GM23248 (cell line): ENCODE measurements around the gene ZBTB43. TPM values are rescaled to one million over a fixed set of nuclear protein-coding genes. Genes with fewer than 3 reads are reported as not detected.

ENCODE experiments used
- DNase-seq: peaks from one replicate; pipeline ENCODE4 v3.0.0-alpha.2; 2015
- H2AFZ ChIP-seq: fragments of 200-600 bp; sonication (generic); 2 replicates; pipeline ENCODE4 v1.6.1; 2016; ENCODE audit warnings: antibody characterized with exemption
- H3F3A ChIP-seq: fragments of 200-600 bp; sonication (generic); 2 replicates; pipeline ENCODE4 v1.6.1; 2016; ENCODE audit warnings: mild to moderate bottlenecking, antibody characterized with exemption, mixed run types; ENCODE audit not compliant: insufficient read depth
- H3K27ac ChIP-seq: fragments of 200-600 bp; sonication (generic); 2 replicates; pipeline ENCODE4 v1.5.1; 2016; ENCODE audit warnings: mild to moderate bottlenecking
- H3K27me3 ChIP-seq: fragments of 200-600 bp; sonication (generic); replicated peaks from 2 replicates; pipeline ENCODE4 v1.6.1; 2016; ENCODE audit warnings: mild to moderate bottlenecking; ENCODE audit not compliant: insufficient read depth
- H3K36me3 ChIP-seq: fragments of 200-600 bp; sonication (generic); 2 replicates; pipeline ENCODE4 v1.6.1; 2016; ENCODE audit warnings: low read depth, mild to moderate bottlenecking
- H3K4me1 ChIP-seq: fragments of 200-600 bp; sonication (generic); 2 replicates; pipeline ENCODE4 v1.6.1; 2016; ENCODE audit warnings: mild to moderate bottlenecking; ENCODE audit not compliant: insufficient read depth
- H3K4me2 ChIP-seq: fragments of 200-600 bp; sonication (generic); one replicate; pipeline ENCODE4 v1.6.1; 2016; ENCODE audit warnings: mild to moderate bottlenecking; ENCODE audit not compliant: unreplicated experiment
- H3K4me3 ChIP-seq: fragments of 200-600 bp; sonication (generic); 2 replicates; pipeline ENCODE4 v1.5.1; 2016; ENCODE audit warnings: mild to moderate bottlenecking
- H3K79me2 ChIP-seq: fragments of 200-600 bp; sonication (generic); 2 replicates; pipeline ENCODE4 v1.6.1; 2016; ENCODE audit warnings: mild to moderate bottlenecking; ENCODE audit not compliant: insufficient read depth
- H3K9ac ChIP-seq: fragments of 200-600 bp; sonication (generic); 2 replicates; pipeline ENCODE4 v1.6.1; 2016; ENCODE audit warnings: mild to moderate bottlenecking
- H3K9me2 ChIP-seq: fragments of 200-600 bp; sonication (generic); 2 replicates; pipeline ENCODE4 v1.6.1; 2016; ENCODE audit warnings: mixed run types, mild to moderate bottlenecking, moderate library complexity; ENCODE audit not compliant: insufficient read depth
- H3K9me3 ChIP-seq: fragments of 200-600 bp; sonication (generic); one replicate; pipeline ENCODE4 v1.6.1; 2017; ENCODE audit warnings: low read depth
- H4K20me1 ChIP-seq: fragments of 200-600 bp; sonication (generic); 2 replicates; pipeline ENCODE4 v1.6.0; 2016; ENCODE audit not compliant: insufficient read depth
- EZH2 ChIP-seq: fragments of 200-600 bp; sonication (generic); IDR thresholded peaks from 2 replicates; pipeline ENCODE4 v1.6.1; 2018; ENCODE audit warnings: antibody characterized with exemption, mild to moderate bottlenecking; ENCODE audit not compliant: insufficient read depth, poor library complexity, severe bottlenecking
- EZH2phosphoT487 ChIP-seq: fragments of 200-600 bp; sonication (generic); IDR thresholded peaks from 2 replicates; pipeline ENCODE4 v1.6.1; 2018; ENCODE audit warnings: antibody characterized with exemption, moderate library complexity, mild to moderate bottlenecking, low read depth; ENCODE audit not compliant: insufficient read depth
- WGBS, 2 experiments: methylation state at CpG; one replicate each; pipeline ENCODE4 v1.1.6; 2015 to 2017; ENCODE audit warnings: low lambda C conversion rate in 2 of 2, low coverage in 1 of 2; ENCODE audit errors: missing lambda C conversion rate in 2 of 2; 5-methylcytosine and 5-hydroxymethylcytosine counted together
- in situ Hi-C: fragments of 300-500 bp; cut with MboI; formaldehyde crosslinking; loops from 2 replicates; pipeline ENCODE4 v1.15.0; 2020
- polyA plus RNA-seq: library from polyadenylated mRNA; unstranded; fragments of >200 nt; fragmentation: Nextera tagmentation; extraction: Ambion mirVana; gene quantifications from 2 replicates; pipeline ENCODE4 v1.2.1, GENCODE V29; 2016
- total RNA-seq: library from RNA; depleted of rRNA; stranded (reverse); fragments of >200 nt; shearing (Covaris generic); gene quantifications from 2 replicates; pipeline ENCODE4 v1.2.3, GENCODE V29; 2014

Gene ZBTB43
- total and polyA plus RNA-seq, 2 experiments from 2014 or later: 8.5 to 12.3 TPM

DNA sequence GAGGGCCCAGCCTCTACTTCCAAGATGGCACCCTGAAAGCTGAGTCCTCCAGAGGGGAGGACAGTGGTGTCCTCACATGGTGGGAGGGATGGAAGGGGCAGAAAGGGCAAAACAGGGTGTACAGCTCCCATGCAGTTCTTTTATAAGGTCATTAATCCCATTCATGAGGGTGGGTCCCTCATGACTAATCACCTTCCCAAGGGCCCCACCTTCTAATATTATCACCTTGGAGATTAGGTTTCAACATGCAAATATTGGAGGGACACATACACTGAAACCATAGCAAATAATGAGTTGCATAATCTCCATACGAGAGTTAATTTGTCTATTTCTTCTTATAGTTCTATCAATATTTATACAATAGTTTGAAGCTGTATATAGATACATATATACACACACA lies 5.8 kb upstream of the ZBTB43 start:
- H4K20me1 ChIP-seq: no peaks in the 10 kb centered on the region
- H3K4me2 ChIP-seq: no peak overlapping the region
- no peak for DNase-seq
- H3K4me1 ChIP-seq: no peaks in the 10 kb centered on the region
- H3F3A ChIP-seq: no peaks in the 10 kb centered on the region
- no peaks in the 10 kb centered on the region for H3K9me3 ChIP-seq
- no peaks in the 10 kb centered on the region for H3K9me2 ChIP-seq
- no peak overlapping the region for H3K4me3 ChIP-seq
- no peaks in the 10 kb centered on the region for H3K79me2 ChIP-seq
- H3K9ac ChIP-seq: no peak overlapping the region
- no peaks in the 10 kb centered on the region for H3K27me3 ChIP-seq
- H3K27ac ChIP-seq: no peak overlapping the region
- H2AFZ ChIP-seq: no peak overlapping the region
- in situ Hi-C loops: no loop called here
- no peak for TF ChIP-seq EZH2
- no peak for TF ChIP-seq EZH2phosphoT487
- H3K36me3 ChIP-seq: no peaks in the 10 kb centered on the region
- whole genome bisulfite sequencing, 2 experiments: 12 to 44% methylated on average over 1 of the region's 1 CpG

DNA sequence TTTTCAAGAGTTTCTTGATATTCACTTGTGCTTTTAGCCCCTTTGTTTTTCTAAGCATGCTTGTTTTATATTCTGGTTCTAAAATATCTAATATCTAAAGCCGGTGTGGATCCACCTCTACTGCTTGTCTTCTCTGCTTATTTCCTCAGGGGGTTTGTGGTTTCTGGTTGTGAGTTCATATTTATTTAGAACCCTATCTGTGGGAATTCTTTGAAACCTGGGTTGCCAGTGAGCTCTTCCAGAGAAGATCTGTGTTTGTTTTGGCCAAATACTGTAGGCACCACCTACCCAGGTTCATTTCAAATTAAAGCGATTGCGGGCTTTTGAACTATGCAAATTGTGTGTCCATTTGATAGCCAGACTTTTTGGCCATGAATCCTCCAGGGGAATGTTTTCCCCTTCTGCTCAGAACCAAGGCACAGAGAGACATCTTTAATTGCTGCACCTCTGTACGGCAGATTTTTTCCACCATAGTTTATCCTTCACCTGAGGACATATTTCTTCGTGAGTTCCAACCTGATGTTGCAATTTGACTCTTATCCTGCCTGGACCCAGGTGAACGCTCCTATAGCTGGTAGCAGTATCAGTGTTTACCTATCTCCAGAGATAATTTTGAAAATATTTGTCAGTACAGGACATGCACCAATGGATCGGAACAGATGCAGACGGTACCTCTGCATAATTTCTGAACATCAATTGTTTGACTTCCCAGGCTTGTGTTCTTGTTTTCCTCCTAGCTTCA lies 2.4 kb upstream of the ZBTB43 start:
- Histone ChIP-seq H3K4me2 (no peak overlapping the region), H3K4me1 (peaks cover 16% of the 10 kb centered on the region), H3K79me2 (peaks cover 26% of the 10 kb centered on the region), H3K9me2 (no peaks in the 10 kb centered on the region), H3K36me3 (no peaks in the 10 kb centered on the region), H3K9ac (no peak overlapping the region), H3F3A (peaks cover 21% of the 10 kb centered on the region), H3K4me3 (no peak overlapping the region), H3K27ac (no peak overlapping the region), H3K27me3 (no peaks in the 10 kb centered on the region), H3K9me3 (no peaks in the 10 kb centered on the region), H2AFZ (no peak overlapping the region), H4K20me1 (peaks cover 5% of the 10 kb centered on the region; the same call in 1 of the 2 replicates)
- TF ChIP-seq EZH2 (no peak), EZH2phosphoT487 (no peak)
- 80 to 86% methylated on average over 8 of the region's 8 CpGs for WGBS, 2 experiments
- in situ Hi-C loops: no loop called here
- no peak for DNase-seq

DNA sequence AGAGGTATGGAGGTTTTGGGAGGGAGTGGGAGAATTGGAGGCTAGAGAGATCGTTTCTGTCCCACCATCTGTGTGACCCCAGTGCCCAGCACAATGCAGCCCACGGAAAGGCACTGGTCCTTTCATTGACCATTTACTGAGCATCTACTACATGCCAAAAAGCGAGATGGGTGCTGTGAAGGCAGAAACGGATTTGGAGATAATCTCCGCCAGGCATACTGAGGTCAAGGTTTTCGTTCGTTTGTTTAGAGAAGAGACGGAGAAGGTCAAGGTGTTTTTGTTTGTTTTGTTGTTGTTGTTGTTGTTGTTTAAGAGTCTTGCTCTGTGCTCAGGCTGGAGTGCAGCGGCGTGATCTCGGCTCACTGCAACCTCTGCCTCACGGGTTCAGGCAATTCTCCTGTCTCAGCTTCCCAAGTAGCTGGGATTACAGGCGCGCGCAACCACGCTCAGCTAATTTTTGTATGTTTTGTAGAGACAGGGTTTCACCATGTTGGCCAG lies 593 bp upstream of the ZBTB43 start:
- Histone ChIP-seq H3K27me3 (no peaks in the 10 kb centered on the region), H4K20me1 (peaks cover 5% of the 10 kb centered on the region; the same call in 1 of the 2 replicates), H3K4me2 (peak overlapping the region; percentile 85), H3K9me2 (no peaks in the 10 kb centered on the region), H3K9me3 (no peaks in the 10 kb centered on the region), H3K36me3 (peaks cover under 1% of the 10 kb centered on the region; the same call in 1 of the 2 replicates), H3K9ac (peak overlapping the region; percentile 95), H3K4me1 (peaks cover 33% of the 10 kb centered on the region), H2AFZ (peak overlapping the region; percentile 99), H3K27ac (no peak overlapping the region), H3K4me3 (peak overlapping the region; percentile 92), H3K79me2 (peaks cover 43% of the 10 kb centered on the region), H3F3A (peaks cover 21% of the 10 kb centered on the region)
- no peak for DNase-seq
- TF ChIP-seq EZH2phosphoT487 (no peak), EZH2 (no peak)
- WGBS, 2 experiments: 62 to 63% methylated on average over 16 of the region's 16 CpGs
- in situ Hi-C loops: no loop called here

DNA sequence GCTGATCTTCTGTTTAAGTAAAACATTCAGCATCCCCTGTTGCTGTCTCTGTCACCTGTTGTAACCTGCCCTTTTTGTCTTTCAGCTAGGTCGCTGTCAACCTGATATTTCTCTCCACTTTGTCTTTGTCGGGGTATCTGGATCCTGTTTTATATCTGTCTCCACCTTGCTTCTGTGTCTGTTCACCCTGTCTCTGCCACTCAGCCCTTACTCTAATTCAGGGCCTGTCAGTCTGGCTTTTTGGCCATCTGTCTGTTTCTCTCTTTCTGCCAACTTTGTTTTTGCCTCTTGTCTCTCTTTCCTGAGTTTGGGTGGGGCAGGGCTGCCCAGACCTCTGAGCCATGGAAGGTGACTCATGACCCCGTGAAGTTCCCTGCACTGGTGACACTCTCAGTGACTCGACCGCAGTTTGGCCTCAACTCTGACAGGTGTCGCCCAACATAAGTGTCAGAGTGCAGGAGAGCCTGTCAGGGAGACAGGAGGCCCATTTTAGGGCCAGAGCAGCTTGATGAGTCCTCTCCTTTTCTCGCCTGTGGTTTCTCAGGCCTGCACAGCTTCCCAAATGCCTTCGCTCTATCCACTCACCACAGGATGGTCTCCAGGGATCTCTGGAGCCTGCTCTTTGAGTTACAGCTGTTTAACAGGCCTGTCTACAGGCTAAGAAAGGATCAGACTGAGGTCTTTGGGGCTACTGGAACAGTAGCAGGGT lies 868 bp downstream of the ZBTB43 start:
- Histone ChIP-seq H3K27me3 (no peaks in the 10 kb centered on the region), H3K4me2 (peak overlapping the region; percentile 97), H3K9ac (peak overlapping the region; percentile 95), H3K9me2 (no peaks in the 10 kb centered on the region), H3K36me3 (peaks cover 4% of the 10 kb centered on the region; the same call in 1 of the 2 replicates), H3F3A (peaks cover 21% of the 10 kb centered on the region), H3K4me3 (peak overlapping the region; percentile 92), H2AFZ (peak overlapping the region; percentile 99), H3K9me3 (no peaks in the 10 kb centered on the region), H4K20me1 (peaks cover 5% of the 10 kb centered on the region; the same call in 1 of the 2 replicates), H3K27ac (peak overlapping the region; percentile 96), H3K4me1 (peaks cover 38% of the 10 kb centered on the region), H3K79me2 (peaks cover 58% of the 10 kb centered on the region)
- 7 to 8% methylated on average over 8 of the region's 8 CpGs for WGBS, 2 experiments
- DNase-seq: peak; percentile 86
- TF ChIP-seq EZH2phosphoT487 (no peak), EZH2 (no peak)
- in situ Hi-C loops: no loop called here
